Amniotic stem cell (primary cell): ENCODE measurements around the gene MYL12A.
"Not testable (repeated sequence)": the region's sequence is repeated elsewhere in the genome, so short reads cannot be mapped to it uniquely, and the experiment has no call there.

Experiments used
- DNase-seq: peaks from one replicate; lab custom pipeline; 2025; lab: John Stamatoyannopoulos, UW

MYL12A gene

GRCh38 chr18:3255611-3256165 lies 8.1 kb downstream of the MYL12A start:
- DNase-seq = no peak

GRCh38 chr18:3256693-3257626 lies 9.4 kb downstream of the MYL12A start:
- DNase-seq = no peak

- no peak for DNase-seq
Observed at GRCh38 chr18:3257627-3258120, 10.1 kb downstream of the MYL12A start.

GRCh38 chr18:3260995-3261372 lies 13.4 kb downstream of the MYL12A start:
- no peak for DNase-seq

- peak; percentile 63 for DNase-seq
Observed at GRCh38 chr18:3261373-3262233, 14.0 kb downstream of the MYL12A start, which contains the start of gene MYL12B. MYL12B (plus strand) TSS chr18:3262133; CDS start chr18:3272899, 10,766 bp downstream.

GRCh38 chr18:3262234-3263131 lies 14.9 kb downstream of the MYL12A start:
- no peak for DNase-seq

GRCh38 chr18:3263132-3263700 lies 15.6 kb downstream of the MYL12A start:
- DNase-seq = no peak

- no peak for DNase-seq
Observed at GRCh38 chr18:3264362-3264761, 16.8 kb downstream of the MYL12A start.

GRCh38 chr18:3265564-3266033 lies 18.0 kb downstream of the MYL12A start:
- DNase-seq = no peak

GRCh38 chr18:3266062-3266608 lies 18.5 kb downstream of the MYL12A start:
- DNase-seq = no peak

GRCh38 chr18:3268306-3268705 lies 20.7 kb downstream of the MYL12A start:
- no peak for DNase-seq

- DNase-seq = no peak
Observed at GRCh38 chr18:3269241-3269913, 21.8 kb downstream of the MYL12A start.

GRCh38 chr18:3269914-3270299 lies 22.3 kb downstream of the MYL12A start:
- DNase-seq = no peak

- no peak for DNase-seq
Observed at GRCh38 chr18:3273042-3273441, 25.4 kb downstream of the MYL12A start.

- not testable (repeated sequence) for DNase-seq
Observed at GRCh38 chr18:3277643-3278213, 30.1 kb downstream of the MYL12A start.

GRCh38 chr18:3279201-3280185 lies 31.9 kb downstream of the MYL12A start:
- no peak for DNase-seq

GRCh38 chr18:3281456-3282400 lies 34.1 kb downstream of the MYL12A start:
- DNase-seq = peak; percentile 47
